Hematopoietic multipotent progenitor cell (in vitro differentiated cells): Measurements from ENCODE around the gene RBMS3. TPM values are rescaled to one million over a fixed set of nuclear protein-coding genes. Genes with fewer than 3 reads are reported as not detected.
"Not testable (repeated sequence)": the region's sequence is repeated elsewhere in the genome, so short reads cannot be mapped to it uniquely, and the experiment has no call there.

Experiments used
- DNase-seq, 3 donors: peaks; one replicate each; pipeline ENCODE4 v3.0.0-alpha.2; 2011 to 2015; ENCODE audit warnings: low read depth in 2 of 3, low spot score in 2 of 3
- total RNA-seq: library from RNA; depleted of rRNA; stranded (reverse); fragments of >200 nt; gene quantifications from one replicate; pipeline ENCODE4 v1.2.3, GENCODE V29; 2012

RBMS3 gene
- total RNA-seq, 1 donor, result under 0.01 TPM

GRCh38 chr3:29473481-29474170, 192.8 kb downstream of the RBMS3 start:
- DNase-seq, result not testable (repeated sequence)

GRCh38 chr3:29475305-29475840, 194.5 kb downstream of the RBMS3 start:
- no peak for DNase-seq

GRCh38 chr3:29475854-29476253, 195.0 kb downstream of the RBMS3 start:
- no peak for DNase-seq

GRCh38 chr3:29478611-29479010, 197.7 kb downstream of the RBMS3 start:
- DNase-seq, result no peak

GRCh38 chr3:29481249-29481648, 200.4 kb downstream of the RBMS3 start:
- DNase-seq, result no peak

- DNase-seq, result no peak
Measured at GRCh38 chr3:29481969-29482767, 201.3 kb downstream of the RBMS3 start.

GRCh38 chr3:29484633-29485032, 203.8 kb downstream of the RBMS3 start:
- no peak for DNase-seq

GRCh38 chr3:29486096-29486495, 205.2 kb downstream of the RBMS3 start:
- DNase-seq, result no peak

- no peak for DNase-seq
Measured at GRCh38 chr3:29486917-29487316, 206.0 kb downstream of the RBMS3 start.

GRCh38 chr3:29488922-29489321, 208.1 kb downstream of the RBMS3 start:
- no peak for DNase-seq

GRCh38 chr3:29493109-29493508, 212.2 kb downstream of the RBMS3 start:
- no peak for DNase-seq

- DNase-seq, result no peak
Measured at GRCh38 chr3:29494305-29495036, 213.6 kb downstream of the RBMS3 start.

- DNase-seq, result no peak
Measured at GRCh38 chr3:29497282-29497681, 216.4 kb downstream of the RBMS3 start.

- DNase-seq, result no peak
Measured at GRCh38 chr3:29502771-29503170, 221.9 kb downstream of the RBMS3 start.

- DNase-seq, result no peak
Measured at GRCh38 chr3:29503314-29503713, 222.4 kb downstream of the RBMS3 start.

- no peak for DNase-seq
Measured at GRCh38 chr3:29503958-29504357, 223.1 kb downstream of the RBMS3 start.

GRCh38 chr3:29506502-29506901, 225.6 kb downstream of the RBMS3 start:
- no peak for DNase-seq

- no peak for DNase-seq
Measured at GRCh38 chr3:29511701-29512100, 230.8 kb downstream of the RBMS3 start.

- DNase-seq, result no peak
Measured at GRCh38 chr3:29512641-29513040, 231.8 kb downstream of the RBMS3 start.

GRCh38 chr3:29513236-29513635, 232.4 kb downstream of the RBMS3 start:
- peak in 2 of 3 donors; percentile 3 to 16 for DNase-seq

GRCh38 chr3:29514170-29514569, 233.3 kb downstream of the RBMS3 start:
- DNase-seq, result no peak
